ENCODE measurements around the gene FADD.

FADD gene

DNA sequence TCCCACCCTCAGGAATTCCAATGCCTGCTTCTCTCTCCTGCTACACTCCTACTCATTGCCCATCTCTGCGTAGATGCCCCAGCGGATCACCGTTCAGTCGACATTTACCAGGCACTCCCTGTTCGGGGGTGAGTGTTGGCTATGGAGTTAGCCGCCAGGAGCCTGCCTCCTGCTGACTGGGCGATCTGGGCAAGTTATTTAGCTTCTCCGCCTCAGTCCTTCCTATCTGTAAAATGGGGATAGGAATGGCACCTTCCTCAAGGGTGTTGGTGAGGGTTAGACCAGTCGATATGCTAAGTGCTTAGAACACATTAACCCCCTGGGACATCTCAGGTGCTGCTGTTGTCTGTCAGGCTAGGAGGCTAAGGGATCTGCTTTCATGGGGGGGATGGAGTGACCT, 30.9 kb downstream of the FADD start:
- no peak for DNase-seq (ENCODE audit: low spot score)

DNA sequence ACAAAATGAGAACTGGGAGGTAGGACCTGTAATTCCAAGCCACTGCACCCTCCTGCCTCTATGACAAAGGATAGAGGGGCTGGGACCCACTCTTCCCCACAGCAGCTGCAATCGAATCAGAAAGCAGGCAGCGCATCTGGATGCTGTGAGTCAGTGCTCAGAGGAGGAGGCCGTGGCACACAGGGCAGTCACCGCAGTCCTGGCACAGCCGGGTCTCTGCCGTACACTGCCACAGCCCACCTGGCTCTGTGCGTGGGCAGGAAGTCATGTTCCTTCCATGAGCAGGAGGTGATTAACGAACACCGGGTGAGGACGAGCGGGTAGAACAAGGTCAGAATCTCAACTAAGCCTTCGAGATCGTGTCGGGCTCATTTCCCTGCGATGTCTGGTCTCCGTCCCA, 37.2 kb downstream of the FADD start:
- DNase-seq (ENCODE audit: low spot score) = no peak

DNA sequence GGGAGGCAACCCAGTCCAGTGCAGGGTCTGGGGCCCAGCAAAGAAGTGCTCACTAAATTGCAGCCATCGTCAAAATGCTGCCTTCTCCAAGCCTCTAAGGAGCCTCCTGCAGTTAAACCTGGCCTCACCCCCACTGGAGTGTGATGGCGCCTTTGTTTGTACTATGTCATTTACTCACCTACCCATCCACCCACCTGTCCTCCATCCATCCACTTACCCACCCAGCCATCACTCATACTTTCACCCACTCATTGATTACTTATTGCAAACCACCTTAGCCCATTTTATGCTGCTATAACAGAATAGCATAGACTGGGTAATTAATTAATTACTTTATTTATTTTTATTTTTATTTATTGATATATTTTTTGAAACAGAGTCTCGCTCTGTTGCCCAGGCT, 38.6 kb downstream of the FADD start:
- DNase-seq (ENCODE audit: low spot score) = no peak

DNA sequence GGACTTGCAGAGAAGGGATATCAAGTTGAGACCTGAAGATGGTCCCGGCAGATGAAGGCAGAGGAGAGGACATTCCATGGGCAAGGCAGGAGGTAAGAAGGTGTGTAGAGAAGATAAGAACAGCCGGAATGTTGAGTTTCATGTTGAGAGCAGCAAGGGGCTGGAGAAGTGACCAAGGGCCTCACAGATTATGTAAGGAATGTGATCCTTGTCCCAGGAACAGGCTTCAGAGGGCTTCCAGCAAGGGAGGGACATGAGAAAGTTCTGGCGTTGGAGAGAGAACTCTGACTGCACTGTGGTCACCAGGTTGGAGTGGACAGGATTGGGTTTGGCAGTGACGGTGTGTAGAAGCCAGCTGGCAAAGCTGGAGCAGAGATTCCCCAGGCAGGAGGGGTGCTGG, 39.8 kb downstream of the FADD start:
- no peak for DNase-seq (ENCODE audit: low spot score)

DNA sequence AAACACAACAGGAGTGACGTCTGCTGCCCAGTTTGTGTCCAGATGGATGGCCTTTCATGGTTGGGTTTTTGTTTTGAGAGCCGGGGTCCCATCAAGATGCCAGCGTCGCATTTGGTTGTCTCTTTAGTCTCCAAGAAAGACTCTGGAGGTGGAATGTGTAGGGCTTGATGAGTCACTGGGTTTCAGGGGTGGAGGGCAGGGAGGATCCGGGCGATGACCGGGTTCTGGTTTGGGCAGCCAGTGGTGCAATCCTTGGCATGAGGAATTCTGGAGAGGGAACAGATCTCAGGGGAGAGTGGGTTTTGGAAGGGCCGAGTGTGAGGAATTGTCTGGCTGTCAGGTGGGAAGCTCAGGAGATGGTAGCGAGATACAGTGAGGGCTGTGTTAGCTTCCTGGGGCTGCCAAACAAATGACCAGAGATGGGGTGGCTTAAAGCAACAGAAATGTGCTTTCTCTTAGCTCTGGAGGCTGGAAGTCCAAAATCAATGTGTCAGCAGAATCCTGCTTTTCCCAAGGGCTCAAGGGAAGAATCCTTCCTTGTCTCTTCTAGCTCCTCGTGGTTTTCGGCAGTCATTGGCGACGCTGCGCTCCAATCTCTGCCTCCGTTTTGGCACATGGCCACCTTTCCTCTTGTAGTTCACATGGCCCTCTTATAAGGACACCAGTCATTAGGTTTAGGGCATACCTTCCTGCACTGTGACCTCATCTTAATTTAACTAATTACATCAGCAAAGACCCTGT, 41.0 kb downstream of the FADD start:
- DNase-seq (ENCODE audit: low spot score) = no peak

DNA sequence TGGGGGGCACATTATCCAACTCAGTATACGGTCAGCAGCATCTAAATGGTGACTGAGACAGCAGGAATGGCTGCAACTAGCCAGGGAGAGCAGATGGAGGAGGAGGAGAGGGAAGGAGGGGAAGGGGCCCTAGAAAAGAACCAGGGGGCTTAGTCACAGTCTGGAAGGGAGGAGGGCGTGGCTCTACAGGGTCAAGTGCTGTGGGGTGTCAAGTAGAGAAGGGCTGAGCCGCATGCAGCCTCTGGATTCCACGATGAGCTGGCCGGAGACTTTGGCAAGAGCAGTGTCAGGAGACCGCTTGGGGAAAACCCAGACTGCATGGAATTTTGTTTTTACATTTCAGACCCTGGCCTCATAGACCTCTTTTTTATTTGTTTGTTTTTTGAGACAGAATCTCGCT, 41.6 kb downstream of the FADD start:
- DNase-seq (ENCODE audit: low spot score) = no peak

DNA sequence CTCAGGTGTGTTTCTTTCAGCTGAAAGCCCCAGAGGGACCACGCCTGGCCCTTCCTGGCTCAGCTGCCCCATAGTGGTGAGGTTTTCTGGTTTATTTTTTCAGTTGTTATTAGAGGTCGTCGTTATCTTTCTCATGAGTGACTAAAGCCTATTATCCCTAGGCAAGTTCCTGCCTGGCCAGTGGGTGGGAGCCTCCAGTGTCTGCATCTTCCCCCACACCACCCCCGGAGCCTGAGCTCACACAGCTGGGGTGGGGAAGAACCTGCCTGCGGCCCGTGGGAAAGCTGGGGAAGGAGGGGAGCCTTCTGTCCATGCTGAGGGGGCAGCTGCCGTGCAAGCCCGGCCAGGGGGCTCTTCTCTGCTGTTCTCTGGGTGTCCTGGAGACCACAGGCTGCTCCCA, 43.1 kb downstream of the FADD start:
- DNase-seq (ENCODE audit: low spot score) = no peak

DNA sequence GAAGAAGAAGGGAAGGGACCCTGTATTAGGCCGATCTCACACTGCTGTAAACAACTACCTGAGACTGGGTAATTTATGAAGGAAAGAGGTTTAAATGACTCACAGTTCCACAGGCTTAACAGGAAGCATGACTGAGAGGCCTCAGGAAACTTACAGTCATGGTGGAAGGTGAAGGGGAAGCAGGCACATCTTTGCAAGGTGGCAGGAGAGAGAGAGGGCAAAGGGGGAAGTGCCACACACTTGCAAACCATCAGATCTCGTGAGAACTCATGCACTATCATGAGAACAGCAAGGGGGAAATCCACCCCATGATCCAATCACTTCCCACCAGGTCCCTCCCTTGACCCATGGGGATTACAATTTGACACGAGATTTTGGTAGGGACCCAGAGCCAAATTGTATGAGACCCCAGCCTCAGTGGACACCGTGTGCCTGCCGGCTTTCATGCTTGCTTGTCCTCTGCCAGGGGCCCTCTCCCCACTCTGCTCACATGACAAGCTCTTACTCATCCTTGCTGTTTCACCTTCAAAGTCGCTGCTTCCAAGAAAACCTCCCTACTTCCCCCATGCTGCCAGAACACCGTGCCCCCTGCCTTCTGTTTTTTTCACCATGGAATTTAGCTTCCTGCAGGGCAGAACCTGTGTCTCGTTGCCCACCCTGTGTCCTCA, 44.1 kb downstream of the FADD start:
- DNase-seq (ENCODE audit: low spot score) = no peak

DNA sequence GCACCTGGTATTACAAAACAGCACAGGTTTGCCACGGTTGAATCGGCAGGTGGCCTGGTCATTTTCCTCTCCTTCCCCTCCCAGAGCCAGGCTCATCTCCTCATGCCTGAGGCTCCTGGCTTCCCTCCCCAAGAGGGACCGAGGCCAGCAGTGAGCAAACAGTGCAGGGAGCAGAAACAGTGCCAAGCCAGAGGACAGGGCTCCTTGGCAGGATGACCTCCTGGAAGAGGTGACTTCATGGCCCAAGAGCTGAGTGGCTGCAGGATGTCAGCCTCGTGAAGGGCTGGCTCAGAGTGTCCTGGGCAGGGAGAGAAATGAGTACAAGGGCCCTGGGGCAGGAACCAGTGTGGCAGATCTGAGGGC, 44.6 kb downstream of the FADD start:
- DNase-seq (ENCODE audit: low spot score) = peak; percentile 90

DNA sequence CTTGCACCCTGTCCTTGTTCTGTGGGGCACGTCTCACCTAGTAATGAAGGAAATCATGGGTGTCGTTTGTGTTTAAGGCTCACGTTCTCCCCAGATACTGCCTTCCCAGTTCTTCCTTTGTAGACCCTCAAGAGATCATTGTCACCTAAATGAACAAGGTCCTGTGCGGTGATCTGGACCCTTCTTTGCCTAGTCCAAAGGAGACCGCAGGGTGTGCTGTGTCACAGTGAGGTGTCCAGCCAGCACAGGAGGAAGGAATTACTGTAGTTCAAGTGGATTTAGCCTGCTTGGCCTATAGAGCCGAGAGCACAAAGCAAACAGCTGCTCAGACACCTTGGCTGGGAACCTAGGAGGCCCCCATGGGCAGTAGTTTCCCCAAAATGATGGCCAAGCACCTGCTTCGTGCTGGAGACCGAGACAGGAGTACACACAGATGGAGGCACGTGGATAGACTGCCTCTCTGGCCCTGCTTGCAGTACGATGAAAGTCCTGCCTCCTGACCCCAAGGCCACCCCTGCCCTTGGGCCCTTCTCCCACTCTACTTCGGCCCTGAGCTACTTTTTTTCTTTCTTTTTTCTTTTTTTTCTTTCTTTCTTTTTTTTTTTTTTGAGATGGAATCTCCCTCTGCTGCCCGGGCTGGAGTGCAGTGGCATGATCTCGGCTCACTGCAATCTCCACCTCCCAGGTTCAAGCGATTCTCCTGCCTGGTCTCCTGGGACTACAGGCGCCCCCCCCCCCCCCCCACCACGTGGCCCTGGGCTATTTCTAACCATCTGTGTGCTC, 48.0 kb downstream of the FADD start:
- DNase-seq (ENCODE audit: low spot score) = no peak

DNA sequence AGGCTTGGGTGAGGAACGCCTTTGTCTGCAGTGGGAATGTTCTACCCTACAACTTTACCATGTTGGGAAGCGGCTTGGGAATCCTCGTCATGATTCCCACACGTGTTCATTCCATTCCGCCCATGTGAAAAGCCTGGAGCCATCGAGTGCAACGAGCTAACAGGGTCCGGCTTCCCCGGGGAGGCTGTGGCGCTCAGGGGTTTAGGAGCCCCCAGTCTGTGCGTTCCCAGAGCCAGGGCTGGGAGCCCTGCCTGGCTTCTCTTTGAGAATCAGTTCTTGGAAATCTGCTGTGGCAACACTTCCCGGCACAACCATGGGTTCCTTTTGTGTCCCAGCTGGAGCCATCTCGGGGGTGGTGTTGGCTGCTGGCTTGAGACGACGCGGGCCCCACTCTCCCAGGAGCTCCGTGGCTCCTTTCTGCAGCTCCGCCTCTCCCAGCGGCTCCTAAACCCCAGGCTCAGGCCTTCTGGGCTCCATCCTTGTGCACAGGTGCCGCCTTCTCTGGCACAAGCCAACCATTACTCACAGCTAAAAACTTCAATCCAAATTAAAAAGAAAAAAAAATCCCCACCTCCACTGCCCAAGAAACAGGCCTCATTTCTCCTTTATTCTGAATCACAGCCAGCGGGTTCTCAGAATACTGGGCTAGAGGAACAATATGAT, 48.7 kb downstream of the FADD start:
- DNase-seq (ENCODE audit: low spot score) = no peak

DNA sequence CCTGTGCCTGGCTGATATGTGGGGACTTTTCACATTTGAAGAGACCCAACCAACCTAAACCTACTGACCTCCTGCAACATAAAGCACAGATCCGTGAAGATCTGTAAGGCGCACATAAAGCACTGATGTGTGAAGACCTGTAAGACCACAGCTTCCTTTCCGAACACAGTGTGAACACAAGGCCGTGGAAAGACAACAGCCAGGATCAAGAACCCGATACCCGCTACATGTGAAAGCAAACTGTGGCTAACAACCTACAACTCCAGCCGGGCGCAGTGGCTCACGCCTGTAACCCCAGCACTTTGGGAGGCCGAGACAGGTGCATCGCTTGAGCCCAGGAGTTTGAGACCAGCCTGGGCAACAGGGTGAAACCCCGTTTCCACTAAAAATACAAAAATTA, 49.7 kb downstream of the FADD start:
- no peak for DNase-seq (ENCODE audit: low spot score)

DNA sequence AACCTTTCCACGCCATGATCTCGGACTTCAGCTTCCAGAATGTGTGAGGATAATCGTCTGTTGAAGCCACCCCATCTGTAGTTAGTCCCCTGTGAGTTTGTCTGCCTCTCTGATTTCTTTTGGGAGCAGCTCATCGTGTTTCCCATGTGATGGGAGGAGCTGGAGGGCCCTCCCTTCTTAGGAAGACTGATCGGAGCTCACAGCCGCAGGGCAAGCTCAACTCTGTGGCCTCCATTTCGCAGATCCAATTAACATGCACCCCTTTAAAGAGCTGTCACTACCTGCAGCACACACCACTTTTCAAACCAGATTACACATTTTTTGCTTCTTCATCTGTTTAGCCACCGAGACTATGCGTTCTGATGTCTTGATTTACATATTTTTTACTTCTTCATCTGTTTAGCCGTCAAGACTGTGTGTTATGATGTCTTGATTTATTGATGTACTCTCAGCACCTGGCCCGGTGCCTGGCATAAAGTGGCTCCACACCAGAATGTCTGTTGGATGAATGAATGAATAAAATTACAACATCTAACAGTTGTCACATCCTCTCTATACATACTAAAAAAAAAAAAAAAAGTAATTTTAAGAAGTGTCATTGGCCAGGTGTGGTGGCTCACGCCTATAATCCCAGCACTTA, 52.5 kb downstream of the FADD start:
- DNase-seq (ENCODE audit: low spot score) = no peak

All from cerebellar cortex (tissue), 1 donor.